Effector memory CD4-positive, alpha-beta T cell (primary cell): ENCODE data around the gene PIM2.

Experiments used
- DNase-seq, 3 donors: peaks; one replicate each; pipeline ENCODE4 v3.0.0-alpha.2; 2020
- H3K27ac ChIP-seq: 2 replicates; pipeline ENCODE4 v1.7.0; 2013; ENCODE audit warnings: mild to moderate bottlenecking, low read length, moderate library complexity; ENCODE audit not compliant: insufficient read depth, poor library complexity, severe bottlenecking
- H3K27me3 ChIP-seq: replicated peaks from 2 replicates; pipeline ENCODE4 v1.7.0; 2013; ENCODE audit warnings: mild to moderate bottlenecking, low read length; ENCODE audit not compliant: insufficient read depth, control insufficient read depth, poor library complexity, severe bottlenecking
- H3K36me3 ChIP-seq: 2 replicates; pipeline ENCODE4 v1.7.0; 2013; ENCODE audit warnings: mild to moderate bottlenecking, low read length, moderate library complexity; ENCODE audit not compliant: control insufficient read depth, insufficient read depth
- H3K4me1 ChIP-seq: 2 replicates; pipeline ENCODE4 v1.7.0; 2013; ENCODE audit warnings: low read length, mild to moderate bottlenecking; ENCODE audit not compliant: control insufficient read depth, insufficient read depth, poor library complexity, severe bottlenecking
- H3K4me3 ChIP-seq: 2 replicates; pipeline ENCODE4 v1.7.0; 2013; ENCODE audit warnings: low read length, low read depth, mild to moderate bottlenecking; ENCODE audit not compliant: insufficient read depth, poor library complexity, severe bottlenecking
- H3K9me3 ChIP-seq: 2 replicates; pipeline ENCODE4 v1.7.0; 2013; ENCODE audit warnings: mild to moderate bottlenecking, low read length, moderate library complexity; ENCODE audit not compliant: control insufficient read depth

PIM2 gene

GRCh38 chrX:48956728-48957414 is 38.0 kb upstream of the PIM2 start:
- Histone ChIP-seq H3K9me3 (no peaks in the 10 kb centered on the region), H3K4me1 (peaks cover 17% of the 10 kb centered on the region), H3K4me3 (peak overlapping the region; percentile 64), H3K27me3 (no peaks in the 10 kb centered on the region), H3K27ac (peak overlapping the region; percentile 92), H3K36me3 (peaks cover 10% of the 10 kb centered on the region)
- DNase-seq = peak; percentile 45 to 49 (median 48)

GRCh38 chrX:48948589-48948988 is 29.8 kb upstream of the PIM2 start:
- Histone ChIP-seq H3K4me3 (no peak overlapping the region), H3K27ac (peak overlapping the region; percentile 7), H3K9me3 (no peaks in the 10 kb centered on the region), H3K4me1 (peaks cover 8% of the 10 kb centered on the region), H3K27me3 (no peaks in the 10 kb centered on the region), H3K36me3 (no peaks in the 10 kb centered on the region)
- no peak for DNase-seq

DNA sequence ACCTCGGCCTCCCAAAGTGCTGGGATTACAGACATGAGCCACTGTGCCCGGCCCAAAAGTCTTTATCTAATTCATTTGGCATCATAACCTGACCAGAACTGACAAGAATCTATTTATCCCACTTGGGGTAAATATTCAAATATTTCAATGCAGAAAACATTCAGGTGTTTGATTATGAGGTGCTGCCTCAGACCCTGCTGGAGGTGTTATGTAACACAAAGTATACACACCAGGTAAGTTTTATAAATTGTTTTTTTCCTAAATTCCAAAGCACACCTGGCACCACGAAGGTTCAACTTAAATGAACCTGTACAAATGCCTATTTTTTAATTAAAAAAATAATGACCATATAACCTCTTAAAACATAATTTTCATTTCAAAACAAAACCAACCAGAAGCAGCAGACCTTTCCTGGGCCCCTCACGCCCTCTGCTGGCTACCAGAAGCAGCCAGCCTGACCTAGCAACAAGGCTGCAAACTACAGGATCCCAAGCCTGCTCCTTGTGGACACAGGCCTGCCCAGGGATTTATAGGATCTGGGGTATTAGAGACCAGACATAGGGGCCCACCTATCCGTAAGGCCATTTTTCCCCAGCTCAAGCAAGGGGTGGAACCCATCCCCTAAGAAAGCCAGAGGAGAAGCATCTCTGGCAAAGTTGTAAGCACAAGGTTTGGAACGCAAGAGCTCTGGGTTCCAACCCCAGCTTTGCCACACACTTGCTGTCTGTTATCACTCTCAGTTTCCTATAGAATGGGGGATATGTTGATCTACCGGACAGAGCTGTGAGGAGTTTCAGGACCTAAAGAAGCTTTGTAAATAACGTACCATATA is 26.9 kb upstream of the PIM2 start:
- Histone ChIP-seq H3K4me1 (peaks cover 25% of the 10 kb centered on the region), H3K9me3 (no peaks in the 10 kb centered on the region), H3K36me3 (peaks cover 4% of the 10 kb centered on the region), H3K27ac (no peak overlapping the region), H3K27me3 (no peaks in the 10 kb centered on the region), H3K4me3 (no peak overlapping the region)
- DNase-seq = peak; percentile 26 to 33 (median 29)

GRCh38 chrX:48942895-48943294 is 24.1 kb upstream of the PIM2 start:
- no peaks in the 10 kb centered on the region for H3K27me3 ChIP-seq
- no peak overlapping the region for H3K27ac ChIP-seq
- peaks cover 4% of the 10 kb centered on the region for H3K36me3 ChIP-seq
- peaks cover 52% of the 10 kb centered on the region for H3K4me1 ChIP-seq
- no peak overlapping the region for H3K4me3 ChIP-seq
- H3K9me3 ChIP-seq = no peaks in the 10 kb centered on the region
- no peak for DNase-seq

GRCh38 chrX:48940404-48940955 is 21.7 kb upstream of the PIM2 start:
- peak overlapping the region; percentile 96 for H3K27ac ChIP-seq
- no peaks in the 10 kb centered on the region for H3K9me3 ChIP-seq
- H3K4me3 ChIP-seq = peak overlapping the region; percentile 25
- peaks cover 72% of the 10 kb centered on the region for H3K4me1 ChIP-seq
- no peak for DNase-seq
- H3K27me3 ChIP-seq = no peaks in the 10 kb centered on the region
- H3K36me3 ChIP-seq = peaks cover 4% of the 10 kb centered on the region

DNA sequence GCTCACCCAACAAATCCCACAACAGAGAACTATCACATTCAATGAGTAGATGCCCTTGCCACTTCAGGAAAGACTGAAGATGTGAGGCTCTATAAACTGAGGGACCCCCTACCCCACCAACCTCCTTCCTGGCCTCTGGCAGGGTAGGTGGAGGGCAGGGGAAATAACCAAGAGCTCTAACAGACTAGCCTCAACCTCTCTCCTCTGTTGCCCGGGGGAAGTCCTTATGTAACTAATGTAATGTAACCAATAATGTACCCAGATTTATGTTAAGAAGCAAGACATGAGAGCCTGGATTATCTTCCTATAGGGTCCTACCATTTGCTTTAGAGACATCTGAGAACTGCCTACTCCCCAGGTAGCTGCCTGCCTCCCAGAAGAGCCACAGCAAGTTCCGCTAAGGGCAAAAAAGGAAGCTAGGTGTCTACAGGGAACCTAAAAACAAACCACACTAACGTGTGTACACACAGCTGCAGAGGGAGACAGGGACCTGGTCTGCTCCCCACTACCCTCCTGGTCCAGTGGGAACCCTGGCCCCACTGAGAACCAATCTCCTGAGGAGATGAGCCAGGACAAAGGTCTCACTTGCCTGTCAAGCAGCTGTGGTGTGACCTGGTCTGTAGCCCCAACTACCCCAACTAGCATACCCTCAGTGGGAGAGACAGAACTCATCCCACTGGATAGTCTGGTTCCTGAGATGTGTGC is 20.9 kb upstream of the PIM2 start:
- H3K4me1 ChIP-seq = peaks cover 80% of the 10 kb centered on the region

DNA sequence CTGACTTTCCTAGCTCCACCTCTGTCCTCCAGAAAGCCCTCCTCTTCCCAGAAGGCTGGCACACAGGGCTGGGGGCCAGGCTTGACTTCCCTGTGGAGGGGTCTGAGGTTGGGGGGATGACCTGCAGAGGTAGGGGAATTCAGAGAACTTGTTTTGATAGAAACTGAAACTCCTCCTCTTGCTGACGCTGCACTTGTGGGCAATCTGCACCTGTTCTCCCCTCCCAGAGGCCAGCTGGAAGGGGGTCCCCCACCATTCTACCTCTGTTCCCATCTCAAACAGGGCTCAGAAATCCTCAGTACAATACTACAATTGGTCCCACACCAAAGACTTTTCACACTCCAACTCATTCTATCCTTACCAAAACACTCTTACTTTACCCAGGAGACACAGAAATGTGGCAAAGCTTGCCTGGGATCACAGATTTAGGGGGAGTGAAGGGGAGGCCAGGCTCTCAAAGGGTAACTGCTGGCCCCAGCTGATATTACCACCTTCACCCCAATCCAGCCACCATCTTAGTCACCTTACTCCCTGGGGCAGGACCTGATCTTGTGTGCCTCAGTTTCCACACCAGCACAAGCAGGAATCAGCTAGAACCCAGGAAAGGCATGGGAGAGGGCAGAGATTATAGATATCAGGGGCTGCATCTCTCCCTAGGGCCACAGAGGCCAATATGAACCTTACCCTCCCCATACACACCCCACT is 20.0 kb upstream of the PIM2 start:
- Histone ChIP-seq H3K4me3 (no peak overlapping the region), H3K27me3 (no peaks in the 10 kb centered on the region), H3K36me3 (peaks cover 9% of the 10 kb centered on the region), H3K27ac (peak overlapping the region; percentile 96), H3K9me3 (no peaks in the 10 kb centered on the region), H3K4me1 (peaks cover 82% of the 10 kb centered on the region)
- DNase-seq = peak; percentile 53 to 63 (median 58)

More for the DNA sequence above, 20.9 kb upstream of the PIM2 start:
- peak overlapping the region; percentile 25 for H3K4me3 ChIP-seq
- no peak for DNase-seq
- no peaks in the 10 kb centered on the region for H3K27me3 ChIP-seq
- peak overlapping the region; percentile 96 for H3K27ac ChIP-seq
- peaks cover 4% of the 10 kb centered on the region for H3K36me3 ChIP-seq
- H3K9me3 ChIP-seq = no peaks in the 10 kb centered on the region

DNA sequence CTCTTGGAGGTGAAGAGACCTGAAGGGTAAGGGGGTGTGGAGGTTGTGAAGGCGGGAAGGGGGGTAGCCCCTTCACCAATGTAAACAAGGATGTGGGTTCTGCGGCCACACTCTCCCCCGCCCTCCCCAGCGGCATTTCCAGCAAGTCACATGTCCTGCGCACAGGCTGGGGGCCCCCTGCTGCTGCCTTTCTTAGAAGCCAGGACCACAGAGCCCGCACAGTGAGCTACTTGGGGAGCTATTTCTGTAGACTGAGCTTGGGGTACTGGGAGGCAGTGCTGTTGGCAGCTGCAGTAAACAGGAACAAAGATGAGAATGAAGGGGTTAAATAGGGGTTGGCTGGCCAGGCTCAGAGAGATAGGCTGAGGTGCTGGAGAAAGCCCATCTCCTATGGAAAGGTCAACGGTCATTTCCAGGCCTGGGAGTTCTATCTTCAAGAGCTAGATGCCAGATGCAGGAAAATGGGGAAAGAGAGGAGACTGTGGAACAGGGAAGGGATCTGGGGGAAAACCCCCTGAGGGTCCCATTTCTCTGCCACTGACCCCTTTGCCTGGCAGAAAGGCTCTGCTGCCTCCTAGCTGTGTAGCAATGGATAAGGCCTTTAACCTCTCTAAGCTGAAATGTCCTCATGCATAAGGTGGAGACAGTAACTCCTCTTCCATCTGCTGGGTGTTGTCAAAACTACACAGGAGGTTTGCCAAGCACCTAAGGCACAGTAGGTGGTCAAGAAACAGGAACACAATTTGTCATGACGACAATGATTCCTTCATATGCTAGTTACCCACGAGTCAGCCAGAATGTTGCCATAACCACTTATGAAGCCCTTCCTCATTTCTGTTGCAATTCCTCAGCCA is 18.5 kb upstream of the PIM2 start:
- H3K9me3 ChIP-seq = no peaks in the 10 kb centered on the region
- H3K4me1 ChIP-seq = peaks cover 72% of the 10 kb centered on the region
- peaks cover 7% of the 10 kb centered on the region for H3K36me3 ChIP-seq
- DNase-seq = peak; percentile 78 to 86 (median 82)
- H3K4me3 ChIP-seq = peak overlapping the region; percentile 38
- H3K27me3 ChIP-seq = no peaks in the 10 kb centered on the region
- H3K27ac ChIP-seq = peak overlapping the region; percentile 96
